Measurements from ENCODE around the gene ACP5. TPM values are rescaled to one million over a fixed set of nuclear protein-coding genes. Genes with fewer than 3 reads are reported as not detected.
"Not testable (repeated sequence)": the region's sequence is repeated elsewhere in the genome, so short reads cannot be mapped to it uniquely, and the experiment has no call there.

The ACP5 gene
- total RNA-seq, 1 experiment from 2014 or later: 2.4 TPM

DNA sequence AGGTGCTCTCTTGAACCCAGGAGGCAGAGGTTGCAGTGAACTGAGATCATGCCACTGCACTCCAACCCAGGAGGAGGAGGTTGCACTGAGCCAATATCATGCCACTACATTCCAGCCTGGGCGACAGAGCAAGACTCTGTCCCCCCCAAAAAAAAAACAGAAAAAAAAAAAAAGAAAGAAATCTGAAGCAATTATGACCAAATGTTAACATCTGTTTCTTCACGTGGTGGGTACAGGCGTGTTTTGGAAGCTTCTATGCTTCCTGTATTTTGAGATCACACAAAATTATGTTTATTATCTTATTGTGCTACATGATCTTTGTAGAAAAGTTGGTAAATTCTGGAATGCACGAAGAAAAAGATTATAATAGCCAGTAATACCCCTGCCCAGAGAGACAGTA lies 2.7 kb upstream of the ACP5 start:
- DNase-seq (ENCODE audit: low read depth): no peak

DNA sequence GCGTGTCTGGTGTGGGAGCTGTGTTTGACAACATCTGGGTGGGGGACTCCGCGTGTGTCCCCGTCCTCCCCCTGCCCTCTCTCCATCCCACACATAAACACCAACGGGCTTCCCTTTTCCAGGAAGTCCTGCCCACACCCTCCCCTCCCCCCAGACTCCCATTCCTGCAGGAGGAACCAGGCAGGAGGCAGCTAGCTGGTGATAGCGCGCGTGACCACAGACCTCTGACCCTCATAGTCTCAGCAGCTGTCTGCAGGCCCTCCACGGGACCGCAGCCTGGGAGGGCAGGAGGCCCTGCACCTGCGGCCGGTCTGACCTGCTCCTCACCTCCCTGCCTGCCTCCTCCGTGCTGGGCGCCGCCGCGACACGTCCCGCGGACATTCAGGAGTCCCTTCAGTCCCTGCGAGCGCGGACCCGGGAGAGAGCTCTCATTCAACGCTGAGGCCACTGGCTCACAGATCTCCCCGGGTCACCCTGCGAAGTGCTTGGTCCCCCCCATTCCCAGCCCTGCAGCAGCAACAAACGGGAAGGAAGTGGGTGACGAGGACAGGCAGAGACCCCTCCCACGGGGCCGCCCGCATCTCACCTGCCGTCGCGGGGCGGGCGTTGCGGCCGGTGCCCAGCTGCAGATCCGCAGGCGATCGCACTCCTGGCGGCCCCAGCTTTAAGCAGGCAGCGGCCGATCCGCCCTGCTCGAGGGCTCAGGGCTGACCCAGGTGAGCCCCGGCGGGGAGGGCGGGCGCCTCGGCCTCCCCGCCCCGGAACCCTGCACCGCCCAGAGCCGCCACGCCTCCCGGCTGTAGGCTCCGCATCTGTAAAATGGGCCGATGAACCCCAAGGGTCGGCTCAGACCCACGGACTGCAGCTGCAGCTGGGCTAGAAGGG lies 1.1 kb upstream of the ACP5 start:
- DNase-seq (ENCODE audit: low read depth): no peak

DNA sequence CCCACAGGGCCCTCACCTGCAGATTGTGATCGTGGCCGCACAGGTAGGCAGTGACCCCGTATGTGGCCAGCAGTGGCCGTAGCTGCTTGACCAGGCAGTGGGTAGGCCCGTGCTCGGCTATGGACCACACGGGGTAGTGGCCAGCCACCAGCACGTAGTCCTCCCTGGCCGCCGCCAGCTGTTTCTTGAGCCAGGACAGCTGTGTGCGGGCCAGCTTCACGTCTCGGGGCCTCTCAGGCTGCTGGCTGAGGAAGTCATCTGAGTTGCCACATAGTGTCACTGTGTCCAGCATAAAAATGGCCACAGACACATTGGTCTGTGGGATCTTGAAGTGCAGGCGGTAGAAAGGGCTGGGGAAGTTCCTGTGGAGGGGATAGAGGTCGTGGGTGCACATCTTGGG lies 1.2 kb downstream of the ACP5 start:
- DNase-seq (ENCODE audit: low read depth): no peak

DNA sequence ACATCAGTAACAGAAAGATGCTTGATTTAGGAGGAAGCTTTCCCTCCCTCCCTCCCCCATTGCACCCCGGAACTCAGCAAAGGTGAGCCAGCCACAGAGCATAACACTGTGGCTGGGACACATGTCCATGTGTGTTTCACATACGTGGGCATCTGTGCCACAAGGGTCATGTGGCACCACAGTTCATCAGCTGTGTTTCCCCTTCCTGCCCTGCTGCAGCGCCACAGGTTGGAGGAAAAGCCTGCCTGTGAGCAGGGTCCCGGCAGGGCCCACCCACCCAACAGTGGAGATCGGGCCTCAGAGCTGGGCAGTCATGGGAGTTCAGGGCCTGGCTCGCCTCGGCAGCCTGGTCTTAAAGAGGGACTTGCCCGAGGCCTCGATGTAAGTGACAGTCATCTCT lies 2.8 kb downstream of the ACP5 start:
- DNase-seq (ENCODE audit: low read depth): no peak

DNA sequence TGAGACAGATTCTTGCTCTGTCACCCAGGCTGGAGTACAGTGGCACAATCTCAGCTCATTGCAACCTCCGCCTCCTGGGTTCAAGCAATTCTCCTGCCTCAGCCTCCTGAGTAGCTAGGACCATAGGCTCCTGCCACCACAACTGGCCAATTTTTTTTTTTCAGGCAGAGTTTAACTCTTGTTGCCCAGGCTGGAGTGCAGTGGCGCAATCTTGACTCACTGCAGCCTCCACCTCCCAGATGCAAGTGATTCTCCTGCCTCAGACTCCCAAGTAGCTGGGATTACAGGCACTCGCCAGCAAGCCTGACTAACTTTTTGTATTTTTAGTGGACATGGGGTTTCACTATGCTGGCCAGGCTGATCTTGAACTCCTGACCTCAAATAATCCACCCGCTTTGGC lies 3.7 kb downstream of the ACP5 start:
- not testable (repeated sequence) for DNase-seq (ENCODE audit: low read depth)

DNA sequence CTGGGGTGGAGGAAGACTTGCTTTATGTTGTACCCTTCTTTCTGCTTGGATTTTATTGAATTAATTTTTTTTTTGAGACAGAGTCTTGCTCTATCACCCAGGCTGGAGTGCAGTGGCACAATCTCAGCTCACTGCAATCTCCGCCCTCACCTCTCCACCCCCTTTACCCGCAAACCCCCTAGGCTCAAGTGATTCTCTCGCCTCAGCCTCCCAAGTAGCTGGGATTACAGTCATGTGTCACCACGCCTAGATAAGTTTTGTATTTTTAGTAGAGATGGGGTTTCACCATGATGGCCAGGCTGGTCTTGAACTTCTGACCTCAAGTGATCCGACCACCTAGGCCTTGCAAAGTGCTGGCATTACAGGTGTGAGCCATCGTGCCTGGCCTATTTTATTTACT lies 4.1 kb downstream of the ACP5 start:
- not testable (repeated sequence) for DNase-seq (ENCODE audit: low read depth)

DNA sequence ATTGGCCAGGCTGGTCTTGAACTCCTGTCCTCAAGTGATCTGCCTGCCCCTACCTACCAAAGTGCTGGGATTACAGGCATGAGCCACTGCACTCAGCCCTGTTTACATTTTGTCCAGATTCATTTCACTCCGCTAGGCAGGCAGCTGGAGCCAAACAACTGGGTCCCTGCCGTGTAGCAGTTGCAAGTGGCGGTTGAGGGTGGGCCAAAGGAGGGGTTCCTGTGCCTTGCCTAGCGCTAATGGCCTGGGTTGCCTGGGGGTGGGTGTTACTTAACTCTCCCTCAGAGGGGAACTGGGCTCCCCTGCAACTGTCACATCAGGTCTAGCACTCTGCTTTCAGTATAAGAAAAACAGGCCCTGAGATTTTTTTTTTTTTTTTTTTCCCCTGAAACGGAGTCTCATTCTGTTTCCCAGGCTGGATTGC lies 7.4 kb downstream of the ACP5 start:
- DNase-seq (ENCODE audit: low read depth): no peak

DNA sequence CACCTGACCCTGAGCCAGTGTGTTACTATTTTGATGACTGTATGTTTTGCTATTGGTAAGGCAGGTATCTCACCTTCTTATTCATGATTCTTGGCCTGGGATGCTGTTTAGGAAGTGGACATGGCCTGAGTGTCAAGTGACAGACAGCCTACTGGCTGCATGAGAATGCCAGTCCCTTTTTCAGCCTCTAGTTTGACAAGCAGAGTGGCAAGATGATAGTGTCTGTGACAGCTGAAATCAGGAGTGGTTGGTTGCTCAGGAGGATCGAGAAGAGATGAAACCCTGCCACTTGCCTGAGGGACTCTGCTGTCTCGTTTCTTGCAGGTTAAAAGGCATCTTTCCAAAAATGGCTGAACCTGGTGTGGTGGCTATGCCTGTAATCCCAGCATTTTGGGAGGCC lies 11.3 kb downstream of the ACP5 start:
- DNase-seq (ENCODE audit: low read depth): no peak

DNA sequence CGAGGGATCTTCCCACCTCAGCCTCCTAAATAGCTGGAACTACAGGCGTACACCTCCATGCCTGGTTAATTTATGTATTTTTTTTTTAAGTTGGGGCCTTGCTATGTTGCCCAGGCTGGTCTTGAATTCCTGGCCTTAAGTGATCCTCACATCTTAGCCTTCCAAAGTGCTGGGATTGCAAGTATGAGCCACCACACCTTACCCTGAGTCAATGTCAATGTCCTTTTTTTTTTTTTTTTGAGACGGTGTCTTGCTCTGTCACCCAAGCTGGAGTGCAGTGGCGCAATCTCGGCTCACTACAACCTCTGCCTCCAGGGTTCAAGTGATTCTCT lies 11.8 kb downstream of the ACP5 start:
- not testable (repeated sequence) for DNase-seq (ENCODE audit: low read depth)

DNA sequence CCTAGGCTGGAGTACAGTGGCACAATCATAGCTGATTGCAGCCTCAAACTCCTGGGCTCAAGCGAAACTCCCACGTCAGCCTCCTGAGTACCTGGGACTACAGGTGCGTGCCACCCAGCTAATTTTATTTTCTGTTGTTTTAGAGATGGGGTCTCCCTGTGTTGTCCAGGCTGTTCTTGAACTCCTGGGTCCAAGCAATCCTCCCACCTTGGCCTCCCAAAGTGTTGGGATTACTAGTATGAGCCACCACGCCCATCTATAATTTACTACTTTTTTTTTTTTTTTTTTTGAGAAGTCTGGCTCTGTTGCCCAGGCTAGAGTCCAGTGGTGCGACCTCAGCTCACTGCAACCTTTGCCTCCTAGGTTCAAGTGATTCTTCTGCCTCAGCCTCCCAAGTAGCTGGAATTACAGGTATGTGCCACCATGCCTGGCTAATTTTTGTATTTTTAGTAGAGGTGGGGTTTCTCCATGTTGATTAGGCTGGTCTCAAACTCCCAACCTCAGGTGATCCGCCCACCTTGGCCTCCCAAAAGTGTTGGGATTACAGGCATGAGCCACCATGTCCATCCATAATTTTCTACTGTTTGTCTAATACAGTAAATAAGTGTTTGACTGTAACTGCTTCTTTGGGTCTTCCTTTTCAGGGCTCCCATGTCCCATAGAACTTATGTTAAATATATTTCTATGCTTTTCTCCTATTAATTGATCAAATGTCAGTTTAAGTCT lies 13.2 kb downstream of the ACP5 start:
- not testable (repeated sequence) for DNase-seq (ENCODE audit: low read depth)

DNA sequence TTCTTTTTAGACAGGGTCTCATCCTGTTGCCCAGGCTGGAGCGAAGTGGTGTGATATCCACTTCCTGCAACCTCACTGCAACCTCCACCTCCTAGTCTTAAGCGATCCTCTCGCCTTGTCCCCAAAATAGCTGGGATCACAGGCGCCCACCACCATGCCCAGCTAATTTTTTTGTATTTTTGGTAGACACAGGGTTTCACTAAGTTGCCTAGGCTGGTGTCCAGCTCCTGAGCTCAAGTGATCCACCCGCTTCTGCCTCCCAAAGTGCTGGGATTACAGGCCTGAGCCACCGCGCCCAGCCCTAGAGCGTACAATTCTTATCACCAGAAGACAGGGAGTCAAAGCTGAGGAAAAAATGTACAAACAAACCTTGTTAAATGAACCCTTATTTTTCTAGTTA lies 13.9 kb downstream of the ACP5 start:
- no peak for DNase-seq (ENCODE audit: low read depth)

DNA sequence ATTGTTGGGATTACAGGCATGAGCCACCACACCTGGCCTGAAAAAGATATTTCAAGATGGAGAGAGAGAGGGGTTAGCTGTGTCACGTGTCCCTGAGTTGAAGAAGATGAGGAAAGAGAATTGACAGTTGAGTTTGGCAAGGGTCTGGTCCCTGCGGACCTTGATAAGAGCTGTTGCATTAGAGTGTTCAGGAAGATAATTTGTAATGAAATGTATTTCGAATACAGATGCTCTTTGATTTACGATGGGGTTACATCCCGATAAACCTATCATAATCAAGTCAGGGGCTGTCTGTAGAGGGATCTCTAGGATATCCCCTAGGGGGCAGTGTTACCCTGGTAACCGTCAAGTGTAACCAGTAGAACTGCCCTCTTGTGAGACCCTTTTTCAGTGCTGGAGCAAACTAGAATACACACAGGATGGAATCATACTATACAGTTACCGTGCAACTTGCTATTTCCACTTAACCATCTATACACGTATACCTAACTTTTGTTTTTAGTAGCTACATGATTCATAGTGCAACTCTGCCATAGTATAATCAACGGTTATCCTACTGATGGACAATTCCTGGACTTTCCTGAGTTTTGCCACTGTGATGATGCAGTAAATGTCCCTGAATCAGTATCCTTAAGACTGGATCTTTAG lies 16.9 kb downstream of the ACP5 start:
- peak; percentile 63 for DNase-seq (ENCODE audit: low read depth)

DNA sequence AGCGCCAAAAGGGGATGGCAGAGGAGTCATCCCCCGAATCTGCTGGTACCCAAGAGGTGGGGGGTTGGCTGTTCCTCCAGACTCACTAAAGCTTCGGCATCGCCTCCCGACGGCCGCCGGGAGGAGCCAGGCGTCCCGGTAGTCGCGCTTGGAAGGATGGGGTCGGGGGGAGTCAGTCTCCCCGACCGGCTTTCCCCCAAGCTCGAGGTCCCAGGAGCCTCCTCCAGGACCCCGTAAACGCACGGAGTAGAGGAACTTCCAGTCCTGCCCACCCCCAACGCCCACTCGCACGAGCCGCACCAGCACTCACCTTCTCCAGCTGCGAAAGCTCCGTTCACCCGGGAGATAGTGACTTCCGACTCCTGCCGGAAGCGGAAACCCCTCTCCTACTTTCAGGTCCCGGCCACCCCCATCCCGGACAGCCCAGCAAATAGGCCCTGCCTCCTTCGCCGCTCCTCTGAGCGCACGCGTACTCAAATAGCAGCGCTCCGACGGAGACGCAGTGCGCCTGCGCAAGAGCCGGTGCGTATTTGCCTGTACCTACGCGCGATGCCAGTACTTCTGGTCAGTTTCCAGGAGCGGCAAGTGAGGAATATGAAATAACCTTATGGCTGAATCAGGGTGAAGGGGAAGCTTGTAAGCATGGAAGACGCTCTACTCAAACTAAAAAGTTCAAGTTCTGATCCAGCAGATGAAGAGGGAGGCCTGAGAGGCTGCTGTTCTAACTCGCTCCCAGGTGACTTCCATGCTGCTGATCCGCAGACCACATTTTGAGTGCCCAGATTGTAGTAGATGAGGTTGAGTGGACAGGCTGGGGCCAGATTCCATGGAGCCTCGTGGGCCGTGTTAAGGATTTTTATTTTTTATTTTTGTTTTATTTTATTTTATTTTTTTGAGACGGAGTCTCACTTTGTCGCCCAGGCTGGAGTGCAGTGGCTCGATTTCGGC lies 18.3 kb downstream of the ACP5 start, which contains the start of gene ELOF1:
Gene ELOF1, minus strand, starts transcription at position 350 of the 948 bp plus-strand sequence. CDS start 4,883 bp downstream, outside the sequence.
- peak; percentile 96 for DNase-seq (ENCODE audit: low read depth)

DNA sequence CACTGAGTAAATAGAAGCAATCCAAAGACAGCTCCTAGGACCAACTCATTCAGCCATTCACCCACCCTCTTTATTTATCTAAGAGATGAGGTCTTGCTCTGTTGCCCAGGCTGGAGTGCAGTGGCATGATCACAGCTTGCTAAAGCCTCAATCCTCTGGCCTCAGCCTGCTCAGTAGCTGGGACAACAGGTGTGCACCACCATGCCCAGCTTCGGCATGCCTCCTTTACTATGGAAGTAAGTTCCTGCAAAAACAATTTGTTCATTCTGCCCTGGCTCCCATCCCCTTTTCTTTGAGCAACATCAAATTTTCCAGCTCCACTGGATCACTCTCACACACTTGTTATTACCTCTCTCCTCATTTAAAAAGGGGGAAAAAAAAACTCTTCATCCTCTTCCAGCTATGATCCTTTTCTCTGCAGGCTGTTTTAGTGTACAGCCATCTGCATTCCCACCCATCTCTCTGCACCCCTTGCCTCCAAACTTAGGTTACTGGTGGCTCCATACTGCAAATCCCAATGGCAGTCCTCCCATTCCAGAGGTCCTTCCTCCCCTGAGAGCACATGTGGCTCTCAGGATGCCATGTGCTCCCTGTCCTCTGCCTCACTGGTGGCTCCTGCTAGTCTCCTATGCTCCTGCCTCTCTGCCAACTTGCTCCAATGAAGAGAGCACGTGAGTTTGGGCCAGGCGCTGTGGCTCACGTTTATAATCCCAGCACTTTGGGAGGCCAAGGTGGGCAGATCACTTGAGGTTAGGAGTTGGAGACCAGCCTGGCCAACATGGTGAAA lies 20.6 kb downstream of the ACP5 start:
- DNase-seq (ENCODE audit: low read depth): no peak

DNA sequence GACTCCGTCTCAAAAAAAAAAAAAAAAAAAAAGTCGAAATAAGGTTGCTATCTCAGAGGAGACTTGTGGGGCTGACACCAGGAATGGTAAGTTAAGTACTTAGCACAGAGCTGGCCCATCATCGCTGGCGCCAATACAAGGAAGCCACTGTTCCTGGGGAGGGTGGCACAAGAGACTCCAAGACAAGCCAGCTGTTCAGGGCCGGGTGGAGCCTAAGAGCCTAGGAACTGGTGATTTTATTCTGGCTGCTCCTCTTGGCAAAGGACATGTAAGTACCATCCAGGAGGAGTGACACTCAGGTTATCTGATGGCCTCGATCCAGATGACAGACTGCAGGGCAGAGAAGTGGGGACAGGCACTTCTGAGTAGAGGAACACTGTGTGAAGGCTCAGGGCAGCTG lies 22.2 kb downstream of the ACP5 start:
- DNase-seq (ENCODE audit: low read depth): no peak

DNA sequence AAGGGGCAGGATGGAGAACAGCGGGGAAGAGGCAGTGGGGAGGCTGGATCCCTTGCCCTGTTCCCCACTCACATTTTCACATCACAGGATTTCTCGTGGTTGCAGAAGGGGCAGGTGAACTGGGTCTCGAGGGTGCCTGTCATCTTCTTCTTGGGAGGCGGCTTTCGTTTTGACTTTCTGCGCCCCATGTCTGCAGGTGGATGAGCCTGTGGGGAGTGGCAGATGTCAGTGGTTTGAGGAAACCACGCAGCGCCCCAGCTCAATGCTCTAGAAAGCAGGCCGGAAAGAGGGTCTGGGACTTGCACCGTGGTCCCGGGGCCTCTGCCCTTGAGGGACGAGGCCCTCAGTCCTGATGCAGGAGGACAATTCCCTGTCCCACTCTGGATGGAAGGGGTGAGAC lies 23.3 kb downstream of the ACP5 start:
- no peak for DNase-seq (ENCODE audit: low read depth)

DNA sequence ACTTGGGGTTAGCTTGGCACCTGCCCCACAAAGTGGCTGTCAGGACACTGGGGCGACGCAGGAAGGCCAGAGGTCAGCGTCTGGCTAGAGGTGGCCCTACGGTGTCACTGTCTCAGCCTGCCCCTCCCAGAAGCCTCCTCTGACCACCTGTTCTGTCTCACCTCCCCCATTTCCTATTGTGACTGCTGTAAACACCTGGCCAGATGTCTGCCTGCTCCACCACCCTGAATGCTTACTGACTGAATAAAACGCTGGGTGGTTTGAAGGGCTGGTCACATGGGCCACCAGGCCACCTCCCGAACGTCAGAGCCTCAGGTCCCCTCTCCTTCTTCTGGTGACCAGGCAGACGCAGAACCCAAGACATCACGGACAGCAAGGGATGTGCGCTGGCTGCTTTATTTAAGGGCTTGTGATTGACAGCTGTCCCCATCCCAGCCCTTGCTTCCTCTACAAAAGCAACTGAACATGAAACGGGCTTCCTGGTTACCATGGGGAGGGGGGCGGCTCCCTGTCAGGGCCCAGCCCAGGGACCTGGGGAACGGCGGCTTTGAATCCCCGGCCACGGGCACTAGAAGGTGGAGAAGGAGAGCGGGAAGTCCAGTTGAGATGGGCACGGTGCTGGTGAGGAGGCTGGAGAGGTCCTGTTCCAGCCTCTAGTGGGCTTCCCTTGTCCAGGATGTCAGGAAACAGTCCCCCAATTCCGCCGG lies 24.6 kb downstream of the ACP5 start:
- no peak for DNase-seq (ENCODE audit: low read depth)

DNA sequence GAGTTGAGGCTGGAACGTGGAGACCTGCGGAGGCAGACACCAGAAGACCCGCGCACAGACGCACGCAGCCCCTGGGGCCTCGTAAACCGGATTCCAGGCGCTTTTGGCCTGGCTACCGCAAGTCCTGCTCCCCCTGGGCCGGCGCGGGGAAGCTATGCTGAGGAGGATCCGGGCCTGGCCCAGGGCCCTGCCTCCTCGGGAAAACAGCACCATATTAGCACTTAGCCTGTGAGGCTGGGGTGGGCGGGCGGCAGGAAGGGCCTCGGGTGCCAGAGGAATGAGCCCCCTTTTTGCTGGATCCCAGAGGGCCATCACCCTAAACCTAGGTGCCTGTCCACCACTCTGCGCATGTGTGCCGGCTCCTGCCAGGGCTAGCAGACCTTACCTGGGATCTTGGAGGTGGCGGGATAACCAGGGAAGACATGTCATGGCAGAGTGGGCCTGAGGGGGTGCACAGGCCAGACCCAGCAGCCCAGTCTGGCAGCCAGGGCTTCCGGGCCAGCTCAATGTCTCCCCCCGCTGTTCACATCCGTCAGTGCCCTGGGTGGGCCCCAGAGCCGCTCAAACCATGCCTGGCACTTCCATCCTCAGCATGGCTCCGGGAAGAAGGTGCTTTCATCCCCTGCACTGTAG lies 25.7 kb downstream of the ACP5 start:
- no peak for DNase-seq (ENCODE audit: low read depth)

DNA sequence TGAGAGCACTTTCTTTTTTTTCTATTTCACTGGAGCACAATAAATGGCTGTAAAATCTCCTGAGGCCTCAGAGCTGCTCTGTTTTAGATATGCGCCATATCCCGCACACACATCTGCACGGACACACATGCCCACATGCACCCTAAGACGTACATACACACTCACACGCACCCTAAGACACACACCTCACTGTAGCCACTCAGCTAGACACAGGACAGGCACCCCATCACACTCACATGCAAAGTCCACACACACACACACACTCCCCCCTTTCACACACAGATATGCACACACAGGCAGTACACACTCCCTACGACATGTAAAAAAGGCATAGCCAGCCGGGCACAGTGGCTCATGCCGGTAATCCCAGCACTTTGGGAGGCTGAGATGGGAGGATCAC lies 27.2 kb downstream of the ACP5 start:
- no peak for DNase-seq (ENCODE audit: low read depth)

All from HT1080 (cell line).